Middle frontal gyrus (tissue), 1 donor: ENCODE results near the gene DMD.
"Not testable (repeated sequence)": the region's sequence is repeated elsewhere in the genome, so short reads cannot be mapped to it uniquely, and the experiment has no call there.

Source experiments
- DNase-seq: peaks from one replicate; pipeline ENCODE4 v3.0.0-alpha.2; 2015; ENCODE audit warnings: low spot score; ENCODE audit errors: extremely low spot score

DMD gene

DNA sequence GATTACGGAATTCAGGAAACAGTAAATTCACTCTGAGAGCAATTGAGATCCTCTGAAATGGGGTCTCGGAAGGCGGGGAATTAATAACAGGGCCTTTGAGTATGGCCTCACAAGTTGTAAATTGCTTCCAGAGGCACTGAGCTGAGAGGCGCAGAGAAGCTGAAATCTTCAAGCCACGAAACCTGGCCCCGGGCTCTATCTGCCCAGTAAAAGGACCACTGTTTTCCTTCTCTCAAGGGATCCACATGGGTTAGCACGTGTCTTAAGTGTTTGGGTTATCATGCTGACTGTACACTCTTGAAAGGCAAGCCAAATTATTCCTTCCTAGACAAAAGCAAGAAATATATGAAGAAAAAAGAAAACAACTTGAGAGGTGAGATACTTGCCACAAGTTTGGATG lies 1126.6 kb downstream of the DMD start:
- no peak for DNase-seq

DNA sequence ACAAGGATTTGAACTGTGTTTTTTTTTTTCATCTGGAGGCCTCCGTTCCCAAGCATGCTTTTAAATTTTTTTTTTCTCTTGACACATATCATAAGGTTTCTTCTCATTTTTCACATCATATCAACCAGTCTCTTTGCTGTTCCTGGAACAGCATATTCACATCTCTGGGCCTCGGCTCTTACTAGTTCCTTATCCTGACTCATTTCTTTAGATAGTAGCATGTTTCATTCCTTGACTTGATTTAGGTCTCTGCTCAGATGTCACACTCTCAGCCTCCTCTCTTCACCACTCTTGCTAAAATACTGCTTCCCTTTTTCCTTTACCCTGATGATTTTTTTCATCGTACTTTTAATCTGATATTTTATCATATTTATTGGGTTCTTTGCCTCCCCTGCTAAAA lies 1163.1 kb downstream of the DMD start:
- no peak for DNase-seq

- no peak for DNase-seq
Observed at GRCh38 chrX:32045149-32045548, 1166.2 kb downstream of the DMD start.

DNA sequence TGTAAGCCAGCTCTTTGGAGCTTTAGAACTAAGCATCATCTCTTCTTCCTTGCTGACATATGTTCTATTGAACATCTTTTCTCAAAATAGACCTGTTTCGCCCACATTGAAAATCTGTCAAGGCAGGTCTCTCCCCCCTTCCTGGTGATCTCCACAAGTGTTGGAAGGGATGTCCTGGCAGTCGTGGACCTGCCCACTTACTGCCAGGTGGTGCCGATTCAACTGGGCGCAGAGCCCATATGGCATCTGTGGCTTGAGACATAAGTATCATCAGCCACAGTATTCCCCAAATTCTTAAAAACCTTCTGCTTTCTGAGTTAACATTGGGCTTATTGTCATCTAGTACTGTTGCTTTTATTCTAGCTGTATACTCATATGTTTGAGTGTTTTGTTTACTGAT lies 1170.2 kb downstream of the DMD start:
- DNase-seq: no peak

- no peak for DNase-seq
Observed at GRCh38 chrX:32026772-32027171, 1184.6 kb downstream of the DMD start.

DNA sequence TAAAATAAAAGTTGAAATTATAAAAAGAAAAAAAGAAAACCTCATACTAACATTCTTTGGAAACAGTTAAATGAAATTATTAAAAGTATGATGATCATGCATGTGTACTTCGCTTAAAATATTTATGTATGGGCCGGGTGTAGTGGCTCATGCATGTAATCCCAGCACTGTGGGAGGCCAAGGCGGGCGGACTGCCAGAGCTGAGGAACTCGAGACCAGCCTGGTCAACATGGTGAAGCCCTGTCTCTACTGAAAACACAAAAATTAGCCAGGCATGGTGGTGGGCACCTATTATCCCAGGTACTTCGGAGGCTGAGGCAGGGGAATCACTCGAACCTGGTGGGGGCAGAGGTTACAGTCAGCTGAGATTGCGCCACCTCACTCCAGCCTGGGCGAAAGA lies 1187.3 kb downstream of the DMD start:
- no peak for DNase-seq

GRCh38 chrX:32016195-32016594 lies 1195.2 kb downstream of the DMD start:
- no peak for DNase-seq

- no peak for DNase-seq
Observed at GRCh38 chrX:32010948-32011347, 1200.4 kb downstream of the DMD start.

DNA sequence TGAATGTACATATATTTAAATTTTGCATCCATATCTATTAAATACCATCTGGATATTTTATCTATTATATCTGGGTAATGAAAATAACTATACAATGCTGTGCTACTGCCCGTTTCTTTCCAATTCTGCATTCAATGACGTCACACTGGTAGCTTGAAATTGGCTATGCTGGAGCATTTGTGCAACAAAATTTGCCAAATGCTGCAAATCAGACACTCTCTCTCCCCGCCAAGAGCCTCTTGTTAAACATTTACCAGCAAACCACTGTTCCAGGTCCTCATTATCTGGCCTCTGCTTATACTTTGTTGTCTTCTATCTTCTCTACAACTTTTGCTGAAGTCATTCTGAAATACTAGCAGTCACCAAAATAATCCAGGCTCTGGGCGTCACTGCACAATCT lies 1201.1 kb downstream of the DMD start:
- DNase-seq: no peak

- no peak for DNase-seq
Observed at GRCh38 chrX:31993637-31994036, 1217.7 kb downstream of the DMD start.

- DNase-seq: no peak
Observed at GRCh38 chrX:31988975-31989374, 1222.4 kb downstream of the DMD start.

GRCh38 chrX:31981546-31982062 lies 1229.7 kb downstream of the DMD start:
- DNase-seq: no peak

DNA sequence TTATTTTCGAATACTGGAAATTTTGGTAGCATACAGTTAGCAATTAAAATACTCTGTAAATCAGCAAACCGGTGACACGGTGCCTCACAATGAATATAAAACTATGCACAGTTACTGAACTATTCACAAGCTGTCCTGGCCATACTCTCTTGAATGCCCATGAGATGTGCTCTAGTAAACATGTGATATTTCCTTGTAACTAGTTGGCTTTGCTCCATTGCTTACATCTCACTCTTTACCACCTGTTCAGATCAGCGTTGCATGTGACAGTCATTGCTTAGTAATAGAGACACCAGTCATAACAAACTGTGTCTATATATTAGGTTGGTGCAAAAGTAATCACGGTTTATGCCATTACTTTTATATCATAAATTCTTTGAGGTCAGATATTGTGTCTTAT lies 1241.6 kb downstream of the DMD start:
- DNase-seq: no peak

DNA sequence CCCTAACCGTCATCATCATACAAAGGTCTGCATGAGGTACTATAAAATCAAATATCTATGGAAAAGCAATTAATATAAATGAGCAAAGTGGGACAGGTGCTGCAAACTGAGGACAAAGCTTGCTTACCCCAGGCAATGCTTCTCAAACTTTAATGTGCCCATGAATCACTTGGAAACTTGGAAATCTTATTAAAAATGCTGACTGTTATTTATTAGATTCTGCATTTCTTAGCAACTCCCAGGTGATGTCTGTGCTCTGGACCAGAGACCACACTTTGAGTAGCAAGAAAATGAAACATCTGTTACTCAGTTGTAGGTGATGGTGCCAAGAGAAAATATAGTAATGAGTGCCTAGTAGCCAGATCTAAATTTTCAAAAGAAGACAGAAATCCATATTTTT lies 1249.1 kb downstream of the DMD start:
- DNase-seq: no peak

- DNase-seq: no peak
Observed at GRCh38 chrX:31934842-31935370, 1276.4 kb downstream of the DMD start.

GRCh38 chrX:31934015-31934414 lies 1277.3 kb downstream of the DMD start:
- no peak for DNase-seq

DNA sequence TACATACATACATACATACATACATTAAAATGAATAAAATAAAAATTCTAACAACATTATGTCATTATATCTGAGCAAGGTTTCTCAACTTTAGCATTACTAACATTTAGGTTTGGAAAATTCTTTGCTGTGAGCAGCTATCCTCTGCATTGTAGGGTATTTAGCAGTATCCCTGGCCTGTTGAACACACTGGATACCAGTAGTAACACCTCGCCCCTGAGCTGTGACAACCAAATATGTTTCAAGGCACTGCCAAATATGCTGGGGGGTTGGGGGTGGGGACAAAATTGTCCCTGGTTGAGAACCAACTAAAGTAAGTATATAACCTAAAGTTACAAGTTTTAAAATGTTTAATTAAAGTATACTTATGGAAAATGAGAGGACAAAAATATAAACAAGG lies 1278.6 kb downstream of the DMD start:
- DNase-seq: no peak

DNA sequence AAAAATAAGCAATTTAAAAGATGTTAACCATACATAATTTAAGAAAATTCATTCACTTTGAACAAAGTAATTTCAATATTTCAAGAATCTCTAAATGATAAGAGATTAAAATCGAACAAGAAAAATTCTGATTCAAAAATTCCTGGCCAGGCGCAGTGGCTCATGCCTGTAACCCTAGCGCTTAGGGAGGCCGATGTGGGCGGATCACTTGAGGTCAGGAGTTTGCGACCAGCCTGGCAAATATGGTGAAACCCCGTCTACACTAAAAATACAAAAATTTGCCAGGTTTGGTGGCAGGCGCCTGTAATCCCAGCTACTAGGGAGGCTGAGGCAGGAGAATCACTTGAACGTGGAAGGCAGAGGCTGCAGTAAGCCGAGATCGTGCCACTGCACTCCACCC lies 1279.0 kb downstream of the DMD start:
- DNase-seq: not testable (repeated sequence)

DNA sequence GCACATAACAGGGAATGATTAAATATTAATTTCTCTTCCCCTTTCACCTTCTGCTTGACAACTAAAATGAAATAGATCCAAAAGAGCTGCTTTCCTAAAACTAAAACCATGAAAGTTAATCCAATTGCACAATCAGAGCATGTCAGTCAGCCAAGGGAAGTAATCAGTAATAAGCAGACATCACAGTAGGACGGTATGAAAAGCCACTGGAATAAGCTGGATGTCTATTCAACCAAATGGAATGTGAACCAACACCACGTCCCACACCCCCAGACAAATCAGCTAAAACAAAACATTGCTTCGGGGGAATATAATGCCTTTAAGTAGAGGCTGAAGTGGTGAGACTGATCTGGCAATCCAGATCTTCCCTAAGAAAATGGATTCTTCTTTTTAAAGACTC lies 1280.1 kb downstream of the DMD start:
- no peak for DNase-seq

- DNase-seq: no peak
Observed at GRCh38 chrX:31929366-31929765, 1282.0 kb downstream of the DMD start.

- no peak for DNase-seq
Observed at GRCh38 chrX:31921236-31921635, 1290.1 kb downstream of the DMD start.

GRCh38 chrX:31909850-31910572 lies 1301.3 kb downstream of the DMD start:
- DNase-seq: no peak

GRCh38 chrX:31894152-31894551 lies 1317.2 kb downstream of the DMD start:
- no peak for DNase-seq
